CD14-positive monocyte (primary cell): Measurements from ENCODE around the gene SLC1A2. TPM values are rescaled to one million over a fixed set of nuclear protein-coding genes. Genes with fewer than 3 reads are reported as not detected.

Experiments
- DNase-seq, 3 donors: peaks; one replicate each; pipeline ENCODE4 v3.0.0-alpha.2; 2011 to 2022
- H2AFZ ChIP-seq: 2 replicates; pipeline ENCODE4 v1.6.0; 2012; ENCODE audit warnings: mild to moderate bottlenecking, low read depth, low read length, inconsistent platforms; ENCODE audit not compliant: insufficient read depth, poor library complexity, severe bottlenecking
- H3K27ac ChIP-seq, 2 donors: 1 replicate in 1 of 2; 2 replicates in 1 of 2; pipeline ENCODE4 v1.5.1; 2012 to 2013; ENCODE audit warnings: low read length in 2 of 2, control low read depth in 1 of 2, inconsistent platforms in 1 of 2, low read depth in 1 of 2, mild to moderate bottlenecking in 1 of 2
- H3K27me3 ChIP-seq, 2 donors: one replicate each; pipeline versions ENCODE4 v1.6.0 to v1.6.1; 2011 to 2013; ENCODE audit warnings: low read length in 2 of 2; ENCODE audit not compliant: control insufficient read depth in 2 of 2, insufficient read depth in 2 of 2
- H3K36me3 ChIP-seq, 2 donors: replicated peaks in 1 of 2; 1 replicate in 1 of 2; 2 replicates in 1 of 2; pipeline versions ENCODE4 v1.5.1 to v1.6.1; 2012 to 2013; ENCODE audit warnings: low read length in 2 of 2, control low read depth in 1 of 2, inconsistent platforms in 1 of 2, mild to moderate bottlenecking in 1 of 2; ENCODE audit not compliant: insufficient read depth in 2 of 2, control insufficient read depth in 1 of 2
- H3K4me1 ChIP-seq, 2 donors: 1 replicate in 1 of 2; 2 replicates in 1 of 2; pipeline versions ENCODE4 v1.5.1 to v1.6.1; 2012 to 2013; ENCODE audit warnings: low read length in 2 of 2, control low read depth in 1 of 2, inconsistent platforms in 1 of 2, mild to moderate bottlenecking in 1 of 2, moderate library complexity in 1 of 2; ENCODE audit not compliant: insufficient read depth in 2 of 2, control insufficient read depth in 1 of 2
- H3K4me2 ChIP-seq: replicated peaks from 2 replicates; pipeline ENCODE3; 2012; ENCODE audit warnings: low read length, moderate library complexity, mild to moderate bottlenecking; ENCODE audit not compliant: poor library complexity, severe bottlenecking; ENCODE audit errors: extremely low read depth
- H3K4me3 ChIP-seq, 3 experiments: fragments of 200-600 bp in 1 of 3; sonication (generic) in 1 of 3; replicated peaks in 1 of 3; 1 replicate in 2 of 3; 2 replicates in 1 of 3; pipeline ENCODE4 v1.5.1; 2011 to 2013; ENCODE audit warnings: low read length in 3 of 3, mild to moderate bottlenecking in 3 of 3, control low read depth in 2 of 3, low read depth in 2 of 3, inconsistent platforms in 1 of 3, moderate library complexity in 1 of 3
- H3K79me2 ChIP-seq: 2 replicates; pipeline ENCODE4 v1.6.0; 2012; ENCODE audit warnings: mild to moderate bottlenecking, control low read depth, inconsistent platforms, low read length, moderate library complexity; ENCODE audit not compliant: insufficient read depth
- H3K9ac ChIP-seq: 2 replicates; pipeline ENCODE4 v1.6.0; 2017; ENCODE audit warnings: low read length, mild to moderate bottlenecking; ENCODE audit not compliant: insufficient read depth, poor library complexity, severe bottlenecking
- H3K9me3 ChIP-seq, 2 donors: replicated peaks in 1 of 2; 1 replicate in 1 of 2; 2 replicates in 1 of 2; pipeline versions ENCODE4 v1.5.1 to v1.6.1; 2012 to 2013; ENCODE audit warnings: low read length in 2 of 2, control low read depth in 1 of 2; ENCODE audit not compliant: control insufficient read depth in 1 of 2, insufficient read depth in 1 of 2
- H4K20me1 ChIP-seq: 2 replicates; pipeline ENCODE4 v1.6.0; 2012; ENCODE audit warnings: mild to moderate bottlenecking, low read length, control low read depth, moderate library complexity; ENCODE audit not compliant: insufficient read depth
- H3K27ac Mint-ChIP-seq, 7 donors: one replicate each; pipeline ENCODE4 v1.8.0; 2020; ENCODE audit warnings: mild to moderate bottlenecking in 7 of 7, mixed read lengths in 7 of 7, moderate library complexity in 6 of 7, inconsistent platforms in 2 of 7
- H3K27me3 Mint-ChIP-seq, 3 donors: one replicate each; pipeline ENCODE4 v1.8.0; 2021 to 2022; ENCODE audit warnings: low read depth in 3 of 3, mild to moderate bottlenecking in 3 of 3, mixed read lengths in 3 of 3, moderate library complexity in 3 of 3, inconsistent platforms in 1 of 3
- H3K36me3 Mint-ChIP-seq, 2 donors: one replicate each; pipeline ENCODE4 v1.8.0; 2020; ENCODE audit warnings: mixed read lengths in 2 of 2, inconsistent platforms in 1 of 2, mild to moderate bottlenecking in 1 of 2
- H3K4me1 Mint-ChIP-seq: one replicate; pipeline ENCODE4 v1.8.0; 2020; ENCODE audit warnings: mild to moderate bottlenecking, mixed read lengths
- H3K4me3 Mint-ChIP-seq, 2 donors: one replicate each; pipeline ENCODE4 v1.8.0; 2020; ENCODE audit warnings: mild to moderate bottlenecking in 2 of 2, mixed read lengths in 2 of 2, moderate library complexity in 1 of 2
- H3K9me3 Mint-ChIP-seq, 7 donors: one replicate each; pipeline ENCODE4 v1.8.0; 2020 to 2022; ENCODE audit warnings: mixed read lengths in 7 of 7, mild to moderate bottlenecking in 6 of 7, moderate library complexity in 6 of 7, inconsistent platforms in 2 of 7
- WGBS: methylation state at CpG from one replicate; pipeline ENCODE4 v1.1.5; 2013; ENCODE audit warnings: missing lambda C conversion rate; ENCODE audit not compliant: insufficient coverage; 5-methylcytosine and 5-hydroxymethylcytosine counted together
- intact Hi-C, 2 donors: fragments of 100-400 bp; cut with micrococcal nuclease; formaldehyde crosslinking; loops; one replicate each; pipeline versions ENCODE4 v1.15.0 to v1.15.1; 2023
- polyA plus RNA-seq, 3 donors: library from polyadenylated mRNA; depleted of rRNA in 1 of 3; unstranded in 2 of 3; stranded (reverse) in 1 of 3; fragments of 300-500 nt in 2 of 3; fragments of >200 nt in 1 of 3; fragmentation: Illumina TruSeq in 2 of 3; gene quantifications; 1 replicate in 2 of 3; 2 replicates in 1 of 3; pipeline ENCODE4 v1.2.3, GENCODE V29; 2012 to 2021
- TF ChIP-seq, protein P1 (sequence below): fragments of 200-600 bp; IDR thresholded peaks from one replicate; pipeline ENCODE4 v1.8.0; 2022; ENCODE audit warnings: antibody characterized with exemption, mild to moderate bottlenecking

Gene SLC1A2
- polyA plus RNA-seq, 3 donors = 0.07 TPM; not detected in 2

- Mint-ChIP-seq H3K9me3 (peaks cover 0 to 3% (median 0%) of the 10 kb centered on the region in 7 donors), H3K36me3 (no peaks in the 10 kb centered on the region), H3K4me3 (no peak overlapping the region), H3K27ac (no peak overlapping the region), H3K4me1 (peaks cover 19% of the 10 kb centered on the region), H3K27me3 (no peaks in the 10 kb centered on the region)
- H3K9me3 ChIP-seq = no peaks in the 10 kb centered on the region
- H3K4me3 ChIP-seq = no peak overlapping the region
- intact Hi-C loops = no loop called here
- DNase-seq = no peak
- no peaks in the 10 kb centered on the region for H3K27me3 ChIP-seq
- WGBS = no CpG with 5 or more reads among the region's 1 CpG
- H2AFZ ChIP-seq = no peak overlapping the region
- H3K79me2 ChIP-seq = no peaks in the 10 kb centered on the region
- peaks cover 14 to 16% of the 10 kb centered on the region in 2 donors for H3K4me1 ChIP-seq
- no peaks in the 10 kb centered on the region for H3K36me3 ChIP-seq
- H3K9ac ChIP-seq = no peak overlapping the region
- H4K20me1 ChIP-seq = no peaks in the 10 kb centered on the region
- H3K27ac ChIP-seq = no peak overlapping the region
- no peak overlapping the region for H3K4me2 ChIP-seq
- TF ChIP-seq, protein P1, sequence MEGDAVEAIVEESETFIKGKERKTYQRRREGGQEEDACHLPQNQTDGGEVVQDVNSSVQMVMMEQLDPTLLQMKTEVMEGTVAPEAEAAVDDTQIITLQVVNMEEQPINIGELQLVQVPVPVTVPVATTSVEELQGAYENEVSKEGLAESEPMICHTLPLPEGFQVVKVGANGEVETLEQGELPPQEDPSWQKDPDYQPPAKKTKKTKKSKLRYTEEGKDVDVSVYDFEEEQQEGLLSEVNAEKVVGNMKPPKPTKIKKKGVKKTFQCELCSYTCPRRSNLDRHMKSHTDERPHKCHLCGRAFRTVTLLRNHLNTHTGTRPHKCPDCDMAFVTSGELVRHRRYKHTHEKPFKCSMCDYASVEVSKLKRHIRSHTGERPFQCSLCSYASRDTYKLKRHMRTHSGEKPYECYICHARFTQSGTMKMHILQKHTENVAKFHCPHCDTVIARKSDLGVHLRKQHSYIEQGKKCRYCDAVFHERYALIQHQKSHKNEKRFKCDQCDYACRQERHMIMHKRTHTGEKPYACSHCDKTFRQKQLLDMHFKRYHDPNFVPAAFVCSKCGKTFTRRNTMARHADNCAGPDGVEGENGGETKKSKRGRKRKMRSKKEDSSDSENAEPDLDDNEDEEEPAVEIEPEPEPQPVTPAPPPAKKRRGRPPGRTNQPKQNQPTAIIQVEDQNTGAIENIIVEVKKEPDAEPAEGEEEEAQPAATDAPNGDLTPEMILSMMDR = no peak
Observed at GRCh38 chr11:35261197-35261596, 158.2 kb downstream of the SLC1A2 start.

GRCh38 chr11:35260342-35260985 lies 158.9 kb downstream of the SLC1A2 start:
- peaks cover 0 to 3% (median 0%) of the 10 kb centered on the region in 7 donors for H3K9me3 Mint-ChIP-seq
- H3K4me3 Mint-ChIP-seq = no peak overlapping the region
- no peak overlapping the region for H3K4me2 ChIP-seq
- H3K9ac ChIP-seq = no peak overlapping the region
- no peak overlapping the region for H3K27ac ChIP-seq
- intact Hi-C loops = no loop called here
- no peak overlapping the region for H3K27ac Mint-ChIP-seq
- H3K4me1 Mint-ChIP-seq = peaks cover 16% of the 10 kb centered on the region
- H3K4me1 ChIP-seq = peaks cover 14 to 16% of the 10 kb centered on the region in 2 donors
- no peaks in the 10 kb centered on the region for H3K79me2 ChIP-seq
- no peaks in the 10 kb centered on the region for H3K9me3 ChIP-seq
- H3K27me3 Mint-ChIP-seq = no peaks in the 10 kb centered on the region
- H3K27me3 ChIP-seq = no peaks in the 10 kb centered on the region
- H3K36me3 ChIP-seq = no peaks in the 10 kb centered on the region
- WGBS = no CpG with 5 or more reads among the region's 10 CpGs
- no peak overlapping the region for H3K4me3 ChIP-seq
- no peak overlapping the region for H2AFZ ChIP-seq
- DNase-seq = no peak
- H4K20me1 ChIP-seq = no peaks in the 10 kb centered on the region
- H3K36me3 Mint-ChIP-seq = no peaks in the 10 kb centered on the region
- TF ChIP-seq, protein P1 = no peak
